ENCODE results near the gene CSNK1G3. TPM values are rescaled to one million over a fixed set of nuclear protein-coding genes. Genes with fewer than 3 reads are reported as not detected.

CSNK1G3 gene
- polyA plus RNA-seq, 1 donor (not counting 4 experiments of a cell fraction or from before 2014, with no cell fraction given), result 34.0 TPM

GRCh38 chr5:123579410-123579809 lies 67.4 kb downstream of the CSNK1G3 start:
- Histone ChIP-seq H3K9ac (ENCODE audit: control insufficient read depth, extremely low read depth, insufficient read depth, low read length) (no peak overlapping the region), H4K20me1 (ENCODE audit: control insufficient read depth, extremely low read depth, insufficient read depth, low read length) (no peaks in the 10 kb centered on the region), H3K9me1 (ENCODE audit: control insufficient read depth, extremely low read depth, insufficient read depth, low read length) (no peaks in the 10 kb centered on the region), H3K79me2 (ENCODE audit: control insufficient read depth, insufficient read depth, low read length) (no peaks in the 10 kb centered on the region), H3K4me3 (ENCODE audit: control insufficient read depth in 2 of 3, extremely low read depth in 1 of 3, insufficient read depth in 2 of 3, low read depth in 1 of 3, low read length in 3 of 3) (no peak overlapping the region), H3K27ac (ENCODE audit: control insufficient read depth, insufficient read depth, low read length) (no peak overlapping the region), H3K9me3 (ENCODE audit: control insufficient read depth, low read depth, low read length) (no peaks in the 10 kb centered on the region), H2AFZ (ENCODE audit: control insufficient read depth, low read length) (no peak overlapping the region), H3K4me2 (ENCODE audit: control insufficient read depth, extremely low read depth, insufficient read depth, low read depth, low read length) (no peak overlapping the region), H3K36me3 (ENCODE audit: control insufficient read depth in 2 of 2, extremely low read depth in 1 of 2, insufficient read depth in 2 of 2, low read length in 2 of 2) (peaks cover 0 to 1% of the 10 kb centered on the region in 2 experiments), H3K4me1 (ENCODE audit: control insufficient read depth, extremely low read depth, insufficient read depth, low read length) (no peaks in the 10 kb centered on the region), H3K27me3 (ENCODE audit: control insufficient read depth, extremely low read depth, insufficient read depth, low read length) (no peaks in the 10 kb centered on the region)
- dilution Hi-C loops (cut with MboI; ENCODE audit: extremely low pct_ligation_motif_present, low sequenced_read_pairs), result no loop called here
- no peak for DNase-seq (ENCODE audit: low read depth, low spot score)
- no peak for FAIRE-seq
- no peak for TF ChIP-seq EZH2 (IDR thresholded peaks at IDR 0.05; ENCODE audit: low read length)
- no peak for TF ChIP-seq CTCF (optimal IDR thresholded peaks at IDR 0.05 in 1 of 3, IDR thresholded peaks at IDR 0.05 in 1 of 3, conservative IDR thresholded peaks at IDR 0.05 in 1 of 3; ENCODE audit: extremely low read depth in 1 of 3, insufficient read depth in 2 of 3, low read length in 3 of 3)

- H2AFZ ChIP-seq (ENCODE audit: control insufficient read depth, low read length), result no peak overlapping the region
- H3K36me3 ChIP-seq (ENCODE audit: control insufficient read depth in 2 of 2, extremely low read depth in 1 of 2, insufficient read depth in 2 of 2, low read length in 2 of 2), result no peaks in the 10 kb centered on the region
- no peak for DNase-seq (ENCODE audit: low read depth, low spot score)
Measured at GRCh38 chr5:123582550-123583285, 70.7 kb downstream of the CSNK1G3 start.

More at GRCh38 chr5:123582550-123583285, 70.7 kb downstream of the CSNK1G3 start:
- FAIRE-seq, result no peak
- dilution Hi-C loops (cut with MboI; ENCODE audit: extremely low pct_ligation_motif_present, low sequenced_read_pairs), result no loop called here
- Histone ChIP-seq H3K79me2 (ENCODE audit: control insufficient read depth, insufficient read depth, low read length) (no peaks in the 10 kb centered on the region), H3K27ac (ENCODE audit: control insufficient read depth, insufficient read depth, low read length) (no peak overlapping the region), H3K9me3 (ENCODE audit: control insufficient read depth, low read depth, low read length) (no peaks in the 10 kb centered on the region), H3K4me2 (ENCODE audit: control insufficient read depth, extremely low read depth, insufficient read depth, low read depth, low read length) (no peak overlapping the region), H3K9ac (ENCODE audit: control insufficient read depth, extremely low read depth, insufficient read depth, low read length) (no peak overlapping the region), H3K4me3 (ENCODE audit: control insufficient read depth in 2 of 3, extremely low read depth in 1 of 3, insufficient read depth in 2 of 3, low read depth in 1 of 3, low read length in 3 of 3) (no peak overlapping the region), H3K4me1 (ENCODE audit: control insufficient read depth, extremely low read depth, insufficient read depth, low read length) (no peaks in the 10 kb centered on the region), H3K9me1 (ENCODE audit: control insufficient read depth, extremely low read depth, insufficient read depth, low read length) (no peaks in the 10 kb centered on the region), H4K20me1 (ENCODE audit: control insufficient read depth, extremely low read depth, insufficient read depth, low read length) (no peaks in the 10 kb centered on the region), H3K27me3 (ENCODE audit: control insufficient read depth, extremely low read depth, insufficient read depth, low read length) (no peaks in the 10 kb centered on the region)
- TF ChIP-seq EZH2 (IDR thresholded peaks at IDR 0.05; ENCODE audit: low read length) (no peak), CTCF (optimal IDR thresholded peaks at IDR 0.05 in 1 of 3, IDR thresholded peaks at IDR 0.05 in 1 of 3, conservative IDR thresholded peaks at IDR 0.05 in 1 of 3; ENCODE audit: extremely low read depth in 1 of 3, insufficient read depth in 2 of 3, low read length in 3 of 3) (no peak)

Data from keratinocyte (primary cell).